Left renal cortex interstitium (tissue), 4 donors: ENCODE measurements around the gene LOX. TPM values are rescaled to one million over a fixed set of nuclear protein-coding genes. Genes with fewer than 3 reads are reported as not detected.

Experiments
- DNase-seq, 4 donors: peaks; one replicate each; pipeline ENCODE4 v3.0.0-alpha.2; 2013; ENCODE audit warnings: low read depth in 4 of 4, low spot score in 2 of 4, missing footprints in 1 of 4
- polyA plus RNA-seq, 4 donors: library from polyadenylated mRNA; unstranded; fragments of 120-200 nt; gene quantifications; one replicate each; pipeline ENCODE4 v1.2.1, GENCODE V29; 2013; ENCODE audit not compliant: insufficient read length in 4 of 4

The LOX gene
- polyA plus RNA-seq, 4 donors, result 33.4 to 41.6 (median 39.5) TPM

DNA sequence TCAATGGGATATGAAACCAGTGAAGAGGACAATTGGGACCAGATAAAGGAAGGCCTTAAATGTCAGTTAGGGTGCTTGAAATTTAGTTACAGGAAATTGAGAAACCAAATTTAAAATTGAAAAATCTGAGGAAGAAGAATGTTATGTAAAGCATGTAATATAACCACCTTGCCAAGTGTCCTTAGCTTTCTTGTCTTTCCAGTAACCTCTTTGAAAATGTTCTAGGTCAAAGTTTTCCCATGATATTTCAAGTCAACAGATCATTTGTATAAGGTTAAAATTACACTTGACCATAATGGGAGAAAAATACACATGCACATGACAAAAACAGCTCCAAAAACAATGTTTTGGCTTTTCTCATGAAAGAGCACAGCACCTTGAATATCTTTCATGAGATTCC is 21.1 kb downstream of the LOX start:
- no peak for DNase-seq

DNA sequence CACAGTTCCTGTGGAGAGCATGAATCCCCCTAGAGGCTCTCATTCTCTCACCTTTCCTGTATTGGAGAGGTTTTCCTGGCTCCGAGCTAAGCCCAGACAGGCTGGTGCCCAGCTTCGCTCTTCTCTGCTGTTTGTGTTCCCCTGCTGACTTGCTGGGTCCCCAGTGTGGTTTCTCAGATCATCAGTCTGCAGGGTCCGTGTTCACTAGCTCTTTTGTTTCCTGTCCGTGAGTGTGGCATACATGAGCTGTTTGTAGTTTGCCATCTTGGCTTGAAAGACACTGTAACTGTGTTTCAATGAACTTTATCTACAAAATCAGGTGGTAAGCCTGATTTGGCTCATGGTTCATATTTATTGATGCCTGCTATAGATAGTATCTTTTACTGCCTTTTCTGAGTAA is 23.8 kb downstream of the LOX start:
- no peak for DNase-seq

DNA sequence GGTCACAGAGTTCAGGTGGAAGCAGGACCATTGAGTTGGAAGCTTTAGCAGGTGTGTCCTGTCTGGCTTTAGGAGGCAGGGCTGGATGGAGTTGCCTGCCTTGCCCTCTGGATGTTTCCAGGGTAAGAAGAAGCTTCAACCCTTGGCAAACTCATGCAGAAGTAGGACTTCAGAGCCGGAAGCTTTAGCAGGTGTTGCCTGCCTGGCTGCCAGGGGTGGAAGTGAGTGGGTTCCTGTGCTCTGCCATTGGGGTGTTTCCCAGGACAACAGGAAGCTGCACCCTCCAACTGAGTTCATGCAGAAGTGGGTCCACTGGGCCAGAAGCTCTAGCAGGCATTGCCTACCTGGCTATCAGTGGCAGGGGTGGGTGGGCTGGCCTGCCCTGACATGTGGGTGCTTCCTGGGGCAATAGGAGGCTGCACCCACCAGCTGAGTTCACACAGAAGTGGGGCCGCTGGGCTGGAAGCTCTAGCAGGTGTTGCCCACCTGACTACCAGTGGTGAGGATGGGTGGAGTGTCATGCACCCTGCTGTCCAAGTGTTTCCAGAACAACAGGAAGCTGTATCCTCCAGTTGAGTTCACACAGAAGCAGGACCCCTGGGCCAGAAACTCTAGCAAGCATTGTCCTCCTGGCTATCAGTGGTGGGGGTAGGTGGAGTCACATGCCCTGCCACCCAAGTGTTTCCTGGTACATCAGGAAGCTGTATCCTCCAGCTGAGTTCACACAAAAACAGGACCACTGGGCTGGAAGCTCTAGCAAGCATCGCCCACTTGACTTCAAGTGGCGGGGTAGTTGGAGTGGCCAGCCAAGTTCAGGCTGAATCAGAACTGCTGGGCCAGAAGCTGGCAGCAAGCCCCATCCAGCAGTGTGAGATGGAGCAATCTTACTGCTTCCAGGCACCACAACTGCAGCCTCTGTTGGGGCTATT is 24.6 kb downstream of the LOX start:
- DNase-seq, result no peak

DNA sequence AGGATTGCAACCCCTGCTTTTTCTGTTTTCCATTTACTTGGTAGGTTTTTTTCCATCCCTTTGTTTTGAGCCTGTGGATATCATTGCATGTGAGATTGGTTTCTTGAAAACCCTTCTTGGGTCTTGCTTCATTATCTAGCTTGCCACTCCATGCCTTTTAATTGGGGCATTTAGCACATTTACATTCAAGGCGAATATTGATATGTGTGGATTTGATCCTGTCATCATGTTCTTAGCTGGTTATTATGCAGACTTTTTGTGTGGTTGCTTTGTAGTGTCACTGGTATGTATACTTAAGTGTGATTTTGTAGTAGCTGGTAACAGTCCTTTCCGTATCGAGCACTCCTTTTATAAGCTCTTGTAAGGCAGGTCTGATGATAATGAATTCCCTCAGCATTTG is 26.5 kb downstream of the LOX start:
- no peak for DNase-seq

DNA sequence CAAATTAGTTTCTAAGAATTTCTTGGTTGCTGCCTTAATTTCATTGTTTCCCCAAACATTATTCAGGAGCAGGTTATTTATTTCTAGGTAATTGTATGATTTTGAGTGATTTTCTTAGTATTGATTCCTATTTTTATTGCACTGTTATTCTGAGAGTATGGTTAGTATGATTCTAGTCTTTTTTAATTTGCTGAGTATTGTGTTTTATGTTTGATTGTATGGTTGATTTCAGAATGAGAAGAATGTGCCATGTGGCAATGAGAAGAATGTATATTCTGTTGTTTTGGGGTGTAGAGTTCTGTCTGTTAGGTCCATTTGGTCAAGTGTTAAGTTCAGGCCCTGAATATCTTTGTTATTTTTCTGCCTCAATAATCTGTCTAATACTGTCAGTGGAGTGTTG is 27.1 kb downstream of the LOX start:
- no peak for DNase-seq

DNA sequence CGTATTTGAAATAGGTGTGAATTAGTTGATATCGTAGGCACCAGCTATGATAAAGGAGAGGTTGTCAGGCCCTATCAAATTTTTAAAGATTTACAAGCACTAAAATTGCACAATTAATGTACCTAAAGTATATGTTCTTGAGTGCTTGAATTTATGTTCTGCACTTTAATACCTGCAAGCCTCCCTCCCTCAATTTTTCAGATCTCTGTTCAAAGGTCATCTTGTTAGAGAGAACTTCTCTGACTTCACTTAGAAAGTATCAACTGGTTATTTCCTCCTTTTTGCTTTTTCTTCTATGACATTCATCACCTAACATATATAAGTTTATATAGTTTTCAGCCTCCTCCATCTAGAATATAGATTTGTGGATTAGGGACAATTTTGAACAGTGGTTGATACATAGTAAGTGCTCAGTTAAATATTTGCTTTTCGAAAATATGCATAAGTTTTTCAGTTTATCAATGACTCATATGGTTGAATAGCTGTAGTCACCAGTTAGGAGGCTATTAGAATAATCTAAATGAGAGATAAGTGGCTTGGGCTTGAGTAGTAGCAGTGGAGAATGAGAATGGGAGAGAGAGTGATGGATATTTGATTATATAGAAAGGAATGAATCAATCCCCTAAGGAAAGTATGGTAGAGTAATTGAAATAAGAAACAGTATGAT is 37.3 kb downstream of the LOX start:
- no peak for DNase-seq

DNA sequence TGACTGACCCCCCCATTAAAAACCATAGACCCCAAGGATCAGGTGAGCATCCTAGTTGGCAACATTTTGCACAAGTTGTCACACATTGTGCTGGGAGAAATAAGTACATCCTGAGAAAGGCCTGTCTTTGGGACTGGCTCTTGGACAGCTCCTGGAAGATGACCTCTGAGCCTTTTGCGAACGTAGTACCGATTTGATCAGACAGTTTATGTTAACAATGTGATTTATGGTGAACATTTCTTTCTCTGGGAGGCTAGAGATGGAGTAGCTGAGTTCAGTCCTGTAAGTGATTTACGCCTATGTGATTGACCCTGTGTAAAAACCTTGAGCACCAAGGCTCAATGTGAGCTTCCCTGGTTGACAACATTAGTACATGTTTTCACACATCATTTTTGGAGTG is 41.7 kb downstream of the LOX start:
- DNase-seq, result no peak

DNA sequence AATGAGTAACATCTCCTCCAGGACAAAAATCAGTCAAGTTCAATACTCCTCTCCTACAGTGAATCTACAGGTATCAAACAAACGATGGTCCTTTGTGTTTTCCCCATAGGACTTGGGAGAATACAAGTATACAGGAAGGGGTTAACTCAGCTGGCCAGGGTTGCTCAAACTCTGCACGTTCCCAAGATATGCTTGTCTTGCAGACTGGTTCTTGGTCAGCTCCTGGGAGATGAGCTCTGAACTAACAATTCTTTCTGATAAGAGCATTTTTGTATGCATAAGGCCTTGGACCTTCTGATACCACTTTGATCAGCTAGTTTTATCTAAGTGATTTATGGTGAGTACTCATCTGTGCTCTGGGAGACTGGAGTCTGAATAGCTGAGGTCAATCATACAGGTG is 42.1 kb downstream of the LOX start:
- DNase-seq, result no peak

DNA sequence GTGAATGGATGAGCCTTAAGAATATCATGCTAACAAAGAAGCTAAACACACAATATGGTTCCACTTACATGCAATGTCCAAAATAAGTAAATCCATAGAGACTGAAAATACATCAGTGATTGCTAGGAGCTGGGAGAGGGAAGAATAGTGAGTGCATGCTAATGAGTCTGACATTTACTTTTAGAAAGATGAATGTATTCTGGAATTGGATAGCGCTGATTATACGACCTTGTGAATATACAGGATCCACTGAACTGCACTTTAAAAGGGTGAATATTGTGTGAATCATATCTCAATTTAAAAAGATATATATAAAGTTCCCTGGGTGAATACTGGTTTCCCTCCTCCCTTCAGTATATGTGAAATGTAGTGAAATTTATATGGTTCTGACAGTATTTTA is 46.2 kb downstream of the LOX start:
- no peak for DNase-seq

DNA sequence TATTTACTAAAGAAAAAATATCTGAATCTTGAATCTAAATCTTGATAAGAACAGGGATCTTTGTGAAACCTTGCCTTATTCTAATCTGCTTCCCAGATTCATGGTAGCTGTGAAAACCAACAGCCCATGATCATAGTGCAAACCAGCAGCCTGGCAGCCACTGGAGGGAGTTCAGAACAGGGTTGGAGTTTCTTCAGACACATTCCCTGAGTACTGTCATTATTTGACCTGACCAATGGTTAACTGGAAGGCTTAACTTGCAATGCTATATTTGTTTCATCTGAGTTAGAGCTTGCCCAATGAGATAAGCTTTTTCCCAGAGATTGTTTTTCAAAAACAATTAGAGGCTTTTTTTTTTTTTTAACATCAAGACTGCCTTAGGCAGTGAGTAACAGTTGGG is 47.8 kb downstream of the LOX start:
- DNase-seq, result no peak

DNA sequence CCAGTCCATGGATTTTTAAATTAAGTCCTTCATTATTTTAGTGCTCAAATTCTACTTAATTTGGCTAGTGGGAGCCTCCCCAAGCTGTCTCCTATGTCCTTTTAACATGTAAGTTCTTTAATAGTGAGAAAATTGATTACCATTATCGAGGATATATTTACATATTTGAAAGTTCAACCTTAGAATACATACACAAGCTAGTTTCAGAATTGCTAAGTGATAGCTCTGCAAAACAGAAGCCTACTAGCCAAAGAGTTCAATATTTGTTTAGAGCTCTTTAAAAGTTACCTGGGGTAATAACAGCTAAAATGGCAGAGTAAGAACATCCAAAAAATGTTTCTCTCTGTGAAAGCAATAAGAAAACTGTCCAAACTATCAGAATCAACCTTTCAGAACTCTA is 48.2 kb downstream of the LOX start:
- no peak for DNase-seq

DNA sequence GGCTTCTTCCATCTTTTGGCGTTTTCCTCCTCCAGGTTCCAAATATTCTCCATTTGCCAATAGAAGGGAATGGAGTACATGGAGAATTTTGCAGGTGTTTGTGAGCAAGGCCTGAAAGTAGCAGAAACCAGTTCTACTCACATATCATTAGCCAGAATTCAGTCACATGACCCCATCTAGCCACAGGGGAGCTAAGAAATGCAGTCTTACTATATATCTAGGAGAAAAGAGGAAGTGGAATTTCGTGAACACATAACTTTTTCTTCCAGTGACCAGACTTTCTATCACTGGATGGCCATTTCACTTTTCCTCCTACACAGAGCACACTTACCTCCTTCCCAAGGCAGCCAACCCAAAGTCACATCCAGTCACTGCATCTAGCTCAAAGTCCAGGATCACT is 55.1 kb downstream of the LOX start:
- DNase-seq, result no peak

DNA sequence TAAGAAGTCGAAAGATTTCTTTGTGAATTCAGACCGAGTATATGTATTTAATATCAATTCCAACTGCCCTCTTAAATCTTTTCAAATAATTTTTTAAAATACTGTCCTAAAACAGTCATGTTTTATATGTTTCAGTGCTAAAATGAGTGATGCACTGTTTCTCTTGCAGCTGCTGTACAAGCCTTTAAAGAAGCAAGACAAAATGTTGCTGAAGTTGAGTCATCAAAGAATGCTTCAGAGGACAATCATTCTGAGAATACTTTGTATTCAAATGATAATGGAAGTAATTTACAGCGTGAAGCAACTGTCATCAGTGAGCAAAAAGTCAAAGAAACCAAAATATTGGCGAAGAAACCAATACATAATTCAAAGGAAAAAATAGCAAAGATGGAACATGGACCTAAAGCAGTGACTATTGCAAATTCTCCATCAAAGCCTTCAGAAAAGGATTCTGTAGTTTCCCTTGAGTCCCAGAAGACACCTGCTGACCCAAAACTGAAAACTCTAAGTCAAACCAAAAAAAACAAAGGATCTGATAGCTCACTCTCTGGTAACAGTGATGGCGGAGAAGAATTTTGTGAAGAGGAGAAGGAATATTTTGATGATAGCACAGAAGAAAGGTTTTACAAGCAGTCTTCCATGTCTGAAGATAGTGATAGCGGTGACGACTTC is 58.0 kb downstream of the LOX start:
- no peak for DNase-seq

DNA sequence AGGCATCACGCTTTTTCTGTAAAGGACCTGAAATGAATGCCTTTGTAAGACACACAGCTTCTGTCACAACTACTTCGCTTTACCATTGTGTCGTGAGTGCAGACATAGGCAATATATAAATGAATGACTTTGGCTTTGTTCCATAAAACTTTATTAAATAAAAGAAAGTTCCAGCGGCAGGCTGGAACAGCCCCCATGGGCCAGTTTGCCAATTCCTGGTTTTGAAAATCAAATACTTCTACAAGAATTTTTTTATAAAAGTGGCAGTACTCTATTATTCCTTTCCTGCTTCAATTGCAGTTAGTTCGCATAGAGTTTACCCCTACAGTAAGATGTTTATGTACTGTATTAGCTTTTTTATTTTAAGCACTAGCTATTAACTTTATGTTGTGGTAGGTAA is 62.6 kb downstream of the LOX start:
- no peak for DNase-seq

DNA sequence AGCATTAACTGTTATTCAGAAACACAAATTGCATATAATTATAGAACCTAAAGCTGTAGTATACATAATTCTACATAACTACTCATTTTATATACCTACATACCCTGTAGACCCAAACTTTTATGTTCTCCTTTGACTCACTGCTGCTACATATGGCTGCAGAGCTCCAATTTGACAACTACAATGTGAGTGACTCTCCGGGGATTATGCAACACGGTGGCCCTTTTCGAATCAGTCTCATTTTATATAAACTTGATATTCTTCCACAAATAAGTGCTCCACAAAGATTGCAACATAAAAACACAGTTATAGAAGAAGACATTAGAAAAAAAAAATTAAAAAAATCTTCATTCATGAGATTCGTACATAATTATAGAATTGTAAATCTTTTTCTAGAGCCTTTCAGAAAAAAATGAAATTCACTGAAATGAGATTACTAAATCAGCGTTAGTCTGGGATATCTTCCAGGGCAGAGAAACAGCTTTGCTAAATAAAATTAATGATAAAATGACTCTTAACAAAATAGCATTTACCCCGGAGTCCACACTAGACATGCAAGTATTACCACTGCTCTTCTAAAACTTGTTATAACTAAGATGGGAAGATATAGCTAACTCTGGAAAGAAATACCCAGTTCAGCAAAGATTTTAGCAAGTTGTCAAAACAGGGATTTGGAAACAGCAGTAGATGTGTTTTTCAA is 63.7 kb downstream of the LOX start:
- DNase-seq, result no peak

Other genes with a start within 250 kb of the LOX start
- not detected for gene FTMT, start 226.4 kb downstream of the LOX start, polyA plus RNA-seq
- gene SRFBP1, start 116.3 kb downstream of the LOX start, polyA plus RNA-seq, result 10 to 100 TPM; 17.2 to 22.4 (median 20.1) TPM
- gene ZNF474, start 51.3 kb upstream of the LOX start, polyA plus RNA-seq, result under 1 TPM; 0.32 to 0.77 (median 0.59) TPM
- gene SNCAIP, start 234.0 kb upstream of the LOX start, polyA plus RNA-seq, result 10 to 100 TPM; 22.8 to 34.8 (median 26.2) TPM